ENCODE results near the gene HIC1. TPM values are rescaled to one million over a fixed set of nuclear protein-coding genes. Genes with fewer than 3 reads are reported as not detected.
A peak's percentile ranks its signal among the peaks of the same experiment; 100 is the strongest.

The HIC1 gene
- total and polyA plus RNA-seq, 8 donors: 1.5 to 107 (median 8.9) TPM

DNA sequence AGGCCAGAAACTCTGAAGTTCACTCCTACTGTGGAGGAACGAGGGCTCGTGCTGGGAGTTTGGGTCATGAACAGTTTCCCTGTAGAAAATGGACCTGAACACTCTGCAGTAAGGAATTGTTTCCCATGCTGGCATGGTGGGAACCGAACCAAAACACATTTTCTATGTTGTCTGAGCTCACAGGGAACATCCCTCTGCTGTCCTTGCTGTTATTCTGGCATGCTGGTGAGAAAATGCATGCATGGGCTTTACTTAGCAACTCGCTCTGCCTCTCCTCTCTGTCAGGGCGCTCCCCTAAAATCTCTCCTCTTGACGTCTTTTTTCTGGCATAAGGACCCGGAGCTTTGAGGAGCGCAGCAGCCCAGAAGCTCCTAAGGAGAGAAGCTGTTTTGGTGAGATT is 35.2 kb upstream of the HIC1 start:
- no peak for DNase-seq
- intact Hi-C loops (cut with DNase I; ENCODE audit: low total_unique reads): no loop called here
- no peak for TF ChIP-seq EP300 (IDR thresholded peaks at IDR 0.05)
- TF ChIP-seq POLR2AphosphoS5 (IDR thresholded peaks at IDR 0.05): no peak
- TF ChIP-seq POLR2A (IDR thresholded peaks at IDR 0.05): no peak
- TF ChIP-seq, protein P1, sequence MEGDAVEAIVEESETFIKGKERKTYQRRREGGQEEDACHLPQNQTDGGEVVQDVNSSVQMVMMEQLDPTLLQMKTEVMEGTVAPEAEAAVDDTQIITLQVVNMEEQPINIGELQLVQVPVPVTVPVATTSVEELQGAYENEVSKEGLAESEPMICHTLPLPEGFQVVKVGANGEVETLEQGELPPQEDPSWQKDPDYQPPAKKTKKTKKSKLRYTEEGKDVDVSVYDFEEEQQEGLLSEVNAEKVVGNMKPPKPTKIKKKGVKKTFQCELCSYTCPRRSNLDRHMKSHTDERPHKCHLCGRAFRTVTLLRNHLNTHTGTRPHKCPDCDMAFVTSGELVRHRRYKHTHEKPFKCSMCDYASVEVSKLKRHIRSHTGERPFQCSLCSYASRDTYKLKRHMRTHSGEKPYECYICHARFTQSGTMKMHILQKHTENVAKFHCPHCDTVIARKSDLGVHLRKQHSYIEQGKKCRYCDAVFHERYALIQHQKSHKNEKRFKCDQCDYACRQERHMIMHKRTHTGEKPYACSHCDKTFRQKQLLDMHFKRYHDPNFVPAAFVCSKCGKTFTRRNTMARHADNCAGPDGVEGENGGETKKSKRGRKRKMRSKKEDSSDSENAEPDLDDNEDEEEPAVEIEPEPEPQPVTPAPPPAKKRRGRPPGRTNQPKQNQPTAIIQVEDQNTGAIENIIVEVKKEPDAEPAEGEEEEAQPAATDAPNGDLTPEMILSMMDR (IDR thresholded peaks at IDR 0.05): no peak
- Histone ChIP-seq H3K36me3 (no peaks in the 10 kb centered on the region), H3K27me3 (peaks cover 0 to 74% (median 22%) of the 10 kb centered on the region in 3 donors), H3K27ac (no peak overlapping the region), H3K9me3 (no peaks in the 10 kb centered on the region), H3K4me1 (peaks cover 12 to 21% (median 19%) of the 10 kb centered on the region in 4 donors), H3K4me3 (no peak overlapping the region)
- 76 to 88% (median 78%) methylated on average over 8 of the region's 8 CpGs for WGBS, 5 donors

DNA sequence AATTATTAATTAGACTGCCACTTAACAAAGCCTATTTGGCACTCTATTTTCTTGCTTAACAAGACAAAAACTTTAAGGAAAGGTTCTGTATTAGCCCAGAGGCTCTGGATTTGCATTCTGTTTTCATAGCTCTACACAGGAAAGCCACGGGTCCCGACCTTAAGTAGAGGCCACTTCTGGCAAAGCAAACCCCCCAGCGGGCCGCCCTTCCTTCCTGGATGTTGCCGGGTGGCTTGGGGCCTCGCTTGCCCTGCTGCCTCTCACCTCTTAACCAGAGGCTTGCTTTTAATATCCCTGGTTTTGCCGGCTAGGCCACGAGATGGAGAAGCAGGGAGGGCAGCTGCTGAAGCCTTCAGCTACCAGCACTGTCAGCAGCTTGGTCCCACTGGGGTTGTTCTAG is 34.2 kb upstream of the HIC1 start:
- intact Hi-C loops (cut with DNase I; ENCODE audit: low total_unique reads): no loop called here

DNA sequence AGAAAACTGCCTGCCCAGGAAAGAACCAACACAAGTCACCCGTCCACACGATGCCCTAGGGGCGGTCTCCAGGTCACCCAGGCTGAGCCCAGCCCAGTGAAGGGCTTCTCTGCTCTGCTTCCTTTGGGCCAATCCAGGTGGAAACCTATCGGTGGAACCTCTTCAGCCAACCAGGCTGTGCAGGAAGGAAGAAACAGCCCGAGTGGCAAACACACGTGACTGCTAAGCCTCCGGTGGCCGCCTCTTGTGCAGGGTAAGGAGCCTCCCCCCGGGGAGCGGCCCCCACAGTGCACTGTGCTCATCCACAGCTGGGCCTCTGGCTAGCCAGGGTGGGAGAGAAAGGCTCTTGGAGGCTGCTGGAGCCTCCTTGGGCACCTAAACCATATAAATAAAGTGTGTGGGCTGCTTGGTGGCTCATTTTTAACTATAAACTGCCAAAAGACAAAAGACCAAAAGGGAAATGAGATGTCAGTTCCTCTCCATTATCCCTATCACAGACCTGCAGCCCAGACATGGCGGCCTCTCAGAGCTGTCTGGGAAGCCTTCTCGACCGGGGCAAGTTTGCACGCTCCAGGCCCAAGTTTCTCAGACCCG is 32.2 kb upstream of the HIC1 start:
- Histone ChIP-seq H3K36me3 (no peaks in the 10 kb centered on the region), H3K27ac (peak overlapping the region in 1 of 5 donors; percentile 11), H3K27me3 (peaks cover 0 to 80% (median 42%) of the 10 kb centered on the region in 3 donors), H3K9me3 (no peaks in the 10 kb centered on the region), H3K4me1 (peaks cover 27 to 41% (median 37%) of the 10 kb centered on the region in 4 donors), H3K4me3 (no peak overlapping the region)
- TF ChIP-seq POLR2AphosphoS5 (IDR thresholded peaks at IDR 0.05): no peak
- TF ChIP-seq EP300 (IDR thresholded peaks at IDR 0.05): no peak
- no peak for TF ChIP-seq POLR2A (IDR thresholded peaks at IDR 0.05)
- TF ChIP-seq, protein P1 (IDR thresholded peaks at IDR 0.05): no peak
- 69 to 80% (median 78%) methylated on average over 9 to 15 of the region's 15 CpGs for WGBS, 5 donors
- intact Hi-C loops (cut with DNase I; ENCODE audit: low total_unique reads): no loop called here
- DNase-seq: peak in 1 of 2 donors; percentile 29

More for the DNA sequence above, 34.2 kb upstream of the HIC1 start:
- peaks cover 22 to 31% (median 29%) of the 10 kb centered on the region in 4 donors for H3K4me1 ChIP-seq
- 49 to 59% (median 53%) methylated on average over 8 of the region's 8 CpGs for WGBS, 5 donors
- no peak overlapping the region for H3K4me3 ChIP-seq
- H3K9me3 ChIP-seq: no peaks in the 10 kb centered on the region
- H3K36me3 ChIP-seq: no peaks in the 10 kb centered on the region
- TF ChIP-seq POLR2AphosphoS5 (IDR thresholded peaks at IDR 0.05) (no peak), EP300 (IDR thresholded peaks at IDR 0.05) (no peak)
- no peak for DNase-seq
- H3K27ac ChIP-seq: peak overlapping the region in 1 of 5 donors; percentile 20
- H3K27me3 ChIP-seq: peaks cover 0 to 76% (median 32%) of the 10 kb centered on the region in 3 donors

DNA sequence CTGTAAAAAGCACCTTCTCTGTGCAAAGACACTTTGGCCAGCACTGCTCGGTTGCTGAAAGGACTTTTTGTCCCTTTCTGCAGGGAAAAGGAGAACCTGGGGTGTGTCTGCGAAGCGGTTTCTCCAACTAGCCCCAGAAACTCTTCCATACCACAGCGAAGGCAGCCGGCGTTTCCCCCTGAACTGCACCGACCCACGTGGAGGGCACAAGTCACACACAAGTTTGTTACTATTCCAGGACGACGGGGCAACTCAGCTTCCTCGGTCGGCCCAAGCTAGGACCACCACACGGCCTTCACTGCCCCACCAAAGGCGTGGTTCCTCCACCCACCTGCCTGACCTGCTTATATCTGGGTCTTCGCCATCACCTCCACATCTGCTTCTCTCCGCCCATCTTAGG is 31.6 kb upstream of the HIC1 start:
- WGBS, 5 donors: 39 to 60% (median 53%) methylated on average over 16 of the region's 16 CpGs
- no peaks in the 10 kb centered on the region for H3K36me3 ChIP-seq
- intact Hi-C loops (cut with DNase I; ENCODE audit: low total_unique reads): no loop called here
- peak overlapping the region in 3 of 4 donors; percentile 56 to 77 (median 61) for H3K4me3 ChIP-seq
- peaks cover 27 to 42% (median 37%) of the 10 kb centered on the region in 4 donors for H3K4me1 ChIP-seq
- no peaks in the 10 kb centered on the region for H3K9me3 ChIP-seq
- peaks cover 0 to 80% (median 41%) of the 10 kb centered on the region in 3 donors for H3K27me3 ChIP-seq
- TF ChIP-seq, protein P1 (IDR thresholded peaks at IDR 0.05): no peak
- TF ChIP-seq POLR2AphosphoS5 (IDR thresholded peaks at IDR 0.05): no peak
- TF ChIP-seq EP300 (IDR thresholded peaks at IDR 0.05): no peak
- TF ChIP-seq POLR2A (IDR thresholded peaks at IDR 0.05): no peak
- no peak for DNase-seq
- H3K27ac ChIP-seq: peak overlapping the region in 1 of 5 donors; percentile 11

All from stomach (tissue), 9 donors.